WTC11 (cell line): ENCODE results near the gene SOS2. TPM values are rescaled to one million over a fixed set of nuclear protein-coding genes. Genes with fewer than 3 reads are reported as not detected.

Experiments used
- ATAC-seq: fragments of 200-7000 bp; cut with Tn5 transposase; 2 replicates; pipeline ENCODE4 v1.10.0; 2021; ENCODE audit warnings: mild to moderate bottlenecking, moderate library complexity
- CTCF ChIA-PET: fragments of 300-600 bp; sonication (Branson Sonifier 250); formaldehyde crosslinking; loops from one replicate; lab custom pipeline; 2021; ENCODE audit warnings: antibody characterized with exemption; lab: Charles Lee
- POLR2A ChIA-PET: fragments of 350-600 bp; sonication (Branson Sonifier 250); formaldehyde crosslinking; loops from one replicate; lab custom pipeline; 2021; ENCODE audit warnings: antibody characterized with exemption; lab: Charles Lee
- DNase-seq: peaks from one replicate; pipeline ENCODE4 v3.0.0; 2021; ENCODE audit warnings: low spot score
- H3K27ac Mint-ChIP-seq: 2 replicates; pipeline ENCODE4 v1.8.0; 2021; ENCODE audit warnings: mixed read lengths
- H3K27me3 Mint-ChIP-seq: 2 replicates; pipeline ENCODE4 v1.8.0; 2021; ENCODE audit warnings: low read depth, mild to moderate bottlenecking, moderate library complexity, mixed read lengths
- H3K36me3 Mint-ChIP-seq: 2 replicates; pipeline ENCODE4 v1.8.0; 2021; ENCODE audit warnings: mixed read lengths
- H3K4me1 Mint-ChIP-seq: 2 replicates; pipeline ENCODE4 v1.8.0; 2022; ENCODE audit warnings: mixed read lengths
- H3K4me3 Mint-ChIP-seq: 2 replicates; pipeline ENCODE4 v1.8.0; 2021; ENCODE audit warnings: mild to moderate bottlenecking, moderate library complexity, mixed read lengths
- H3K9me3 Mint-ChIP-seq: 2 replicates; pipeline ENCODE4 v1.8.0; 2021; ENCODE audit warnings: mixed read lengths
- AFF4 ChIP-seq: sonication (generic); formaldehyde crosslinking; IDR thresholded peaks from 2 replicates; pipeline ENCODE4 v1.8.1; 2023; ENCODE audit warnings: mild to moderate bottlenecking, missing genetic modification reagents, borderline replicate concordance
- ATF6 ChIP-seq: sonication (generic); formaldehyde crosslinking; IDR thresholded peaks from 2 replicates; pipeline ENCODE4 v1.8.1; 2023; ENCODE audit warnings: mild to moderate bottlenecking, missing genetic modification reagents
- E2F4 ChIP-seq: sonication (generic); formaldehyde crosslinking; IDR thresholded peaks from 2 replicates; pipeline ENCODE4 v1.8.1; 2022; ENCODE audit warnings: low read depth, mild to moderate bottlenecking, moderate library complexity, missing genetic modification reagents, borderline replicate concordance
- ESRRA ChIP-seq: sonication (generic); formaldehyde crosslinking; IDR thresholded peaks from 2 replicates; pipeline ENCODE4 v1.8.1; 2022; ENCODE audit warnings: mild to moderate bottlenecking, missing genetic modification reagents, borderline replicate concordance
- GRHL2 ChIP-seq: fragments of 250-450 bp; sonication (Bioruptor Pico); IDR thresholded peaks from 2 replicates; pipeline ENCODE4 v1.8.0; 2022; ENCODE audit warnings: mild to moderate bottlenecking, moderate library complexity; ENCODE audit not compliant: insufficient replicate concordance, severe bottlenecking
- HMGXB4 ChIP-seq: sonication (generic); formaldehyde crosslinking; IDR thresholded peaks from 2 replicates; pipeline ENCODE4 v1.8.1; 2023; ENCODE audit warnings: mild to moderate bottlenecking, moderate library complexity, missing genetic modification reagents
- IRF1 ChIP-seq: sonication (generic); formaldehyde crosslinking; IDR thresholded peaks from 2 replicates; pipeline ENCODE4 v1.8.0; 2023; ENCODE audit warnings: missing genetic modification reagents
- JAZF1 ChIP-seq: fragments of 250-450 bp; sonication (Bioruptor Pico); IDR thresholded peaks from 2 replicates; pipeline ENCODE4 v1.9.0; 2021; ENCODE audit warnings: moderate library complexity, mild to moderate bottlenecking, inconsistent platforms
- NFYB ChIP-seq: sonication (generic); formaldehyde crosslinking; conservative IDR thresholded peaks from 2 replicates; pipeline ENCODE4 v1.8.0; 2022; ENCODE audit warnings: low read depth, missing genetic modification reagents
- NR3C1 ChIP-seq: sonication (generic); formaldehyde crosslinking; conservative IDR thresholded peaks from 2 replicates; pipeline ENCODE4 v1.8.1; 2023; ENCODE audit warnings: low read depth, mild to moderate bottlenecking, missing genetic modification reagents
- PREB ChIP-seq: sonication (generic); formaldehyde crosslinking; IDR thresholded peaks from 2 replicates; pipeline ENCODE4 v1.8.1; 2022; ENCODE audit warnings: mild to moderate bottlenecking, missing genetic modification reagents, moderate library complexity, borderline replicate concordance
- RELA ChIP-seq: sonication (generic); formaldehyde crosslinking; IDR thresholded peaks from 2 replicates; pipeline ENCODE4 v1.8.1; 2022; ENCODE audit warnings: missing genetic modification reagents, mild to moderate bottlenecking, borderline replicate concordance
- SP1 ChIP-seq: sonication (generic); formaldehyde crosslinking; conservative IDR thresholded peaks from 2 replicates; pipeline ENCODE4 v1.8.1; 2022; ENCODE audit warnings: missing genetic modification reagents
- STAT6 ChIP-seq: sonication (generic); formaldehyde crosslinking; conservative IDR thresholded peaks from 2 replicates; pipeline ENCODE4 v1.8.1; 2023; ENCODE audit warnings: mild to moderate bottlenecking, low read depth, missing genetic modification reagents, moderate library complexity
- ZNF416 ChIP-seq: fragments of 250-450 bp; sonication (Bioruptor Pico); IDR thresholded peaks from 2 replicates; pipeline ENCODE4 v1.9.0; 2021; ENCODE audit warnings: mild to moderate bottlenecking, inconsistent platforms
- ZNF532 ChIP-seq: fragments of 250-450 bp; sonication (Bioruptor Pico); IDR thresholded peaks from 2 replicates; pipeline ENCODE4 v1.9.0; 2021; ENCODE audit warnings: mild to moderate bottlenecking, borderline replicate concordance
- total RNA-seq: library from RNA; stranded (reverse); gene quantifications from 3 replicates; pipeline ENCODE4 v1.2.3, GENCODE V29; 2021

Gene SOS2
- total RNA-seq, 1 experiment from 2014 or later, result 11.0 TPM

- no peak for TF ChIP-seq AFF4 (CRISPR knock-in tag)
Measured at GRCh38 chr14:50085570-50086320, 145.6 kb downstream of the SOS2 start (continued).

GRCh38 chr14:50084666-50085065, 146.7 kb downstream of the SOS2 start:
- ChIA-PET POLR2A (no interaction called here), CTCF (no interaction called here)
- Mint-ChIP-seq H3K4me3 (no peak overlapping the region), H3K27me3 (no peaks in the 10 kb centered on the region), H3K9me3 (no peaks in the 10 kb centered on the region), H3K36me3 (no peaks in the 10 kb centered on the region), H3K4me1 (peaks cover 8% of the 10 kb centered on the region), H3K27ac (no peak overlapping the region)
- DNase-seq (no peak), ATAC-seq (no peak)
- no peak for TF ChIP-seq NFYB (CRISPR knock-in tag)
- TF ChIP-seq ZNF416, result no peak
- TF ChIP-seq NR3C1 (CRISPR knock-in tag), result no peak
- TF ChIP-seq STAT6 (CRISPR knock-in tag), result no peak
- TF ChIP-seq E2F4 (CRISPR knock-in tag), result no peak
- TF ChIP-seq JAZF1 (CRISPR knock-in tag), result no peak
- no peak for TF ChIP-seq IRF1
- TF ChIP-seq SP1, result no peak
- no peak for TF ChIP-seq HMGXB4 (CRISPR knock-in tag)
- TF ChIP-seq PREB (CRISPR knock-in tag), result no peak
- TF ChIP-seq ATF6 (CRISPR knock-in tag), result no peak
- TF ChIP-seq ZNF532 (CRISPR knock-in tag), result no peak
- no peak for TF ChIP-seq RELA
- no peak for TF ChIP-seq GRHL2 (CRISPR knock-in tag)
- TF ChIP-seq ESRRA (CRISPR knock-in tag), result no peak
